SK-N-SH treated with all-trans-retinoic acid at 6 μM for 48 hours (cell line): ENCODE data around the gene APOA1.

Experiments used
- ISL1 ChIP-seq: fragments of 250-450 bp; sonication (Bioruptor Pico); IDR thresholded peaks from 2 replicates; pipeline ENCODE4 v2.1.2; 2022; ENCODE audit warnings: mild to moderate bottlenecking, moderate library complexity
- RARB ChIP-seq: fragments of 250-450 bp; sonication (Bioruptor Pico); IDR thresholded peaks from 2 replicates; pipeline ENCODE4 v1.8.0; 2021; ENCODE audit warnings: mild to moderate bottlenecking, moderate library complexity
- TOX ChIP-seq: fragments of 250-450 bp; sonication (Bioruptor Pico); IDR thresholded peaks from 2 replicates; pipeline ENCODE4 v1.8.0; 2021; ENCODE audit warnings: mild to moderate bottlenecking, moderate library complexity, borderline replicate concordance
- ZC3H10 ChIP-seq: fragments of 250-450 bp; sonication (Bioruptor Pico); IDR thresholded peaks from 2 replicates; pipeline ENCODE4 v1.5.1; 2021; ENCODE audit warnings: mild to moderate bottlenecking, moderate library complexity

- TF ChIP-seq TOX (no peak), ZC3H10 (CRISPR knock-in tag) (no peak), RARB (CRISPR knock-in tag) (no peak), ISL1 (CRISPR knock-in tag) (no peak)
Measured at GRCh38 chr11:116794851-116795250, 42.6 kb downstream of the APOA1 start.
